ENCODE data around the gene CNOT6.

- TF ChIP-seq POLR2A (IDR thresholded peaks at IDR 0.05) (no peak), CTCF (IDR thresholded peaks at IDR 0.05) (no peak)
Measured at GRCh38 chr5:180607861-180608571, 113.8 kb downstream of the CNOT6 start.

All from thyroid gland (tissue), 4 donors.